GM20000 (cell line): ENCODE measurements around the gene SNF8.
A peak's percentile ranks its signal among the peaks of the same experiment; 100 is the strongest.

Experiments
- DNase-seq: peaks from one replicate; pipeline ENCODE4 v3.0.0; 2012; ENCODE audit warnings: low spot score
- TF ChIP-seq, protein P1 (sequence below): IDR thresholded peaks from 2 replicates; pipeline ENCODE4 v1.5.1; 2012; ENCODE audit warnings: mild to moderate bottlenecking, control low read depth; ENCODE audit errors: extremely low read depth, missing control alignments

The SNF8 gene

GRCh38 chr17:48910370-48910769 is 34.3 kb downstream of the SNF8 start:
- DNase-seq: no peak

DNA sequence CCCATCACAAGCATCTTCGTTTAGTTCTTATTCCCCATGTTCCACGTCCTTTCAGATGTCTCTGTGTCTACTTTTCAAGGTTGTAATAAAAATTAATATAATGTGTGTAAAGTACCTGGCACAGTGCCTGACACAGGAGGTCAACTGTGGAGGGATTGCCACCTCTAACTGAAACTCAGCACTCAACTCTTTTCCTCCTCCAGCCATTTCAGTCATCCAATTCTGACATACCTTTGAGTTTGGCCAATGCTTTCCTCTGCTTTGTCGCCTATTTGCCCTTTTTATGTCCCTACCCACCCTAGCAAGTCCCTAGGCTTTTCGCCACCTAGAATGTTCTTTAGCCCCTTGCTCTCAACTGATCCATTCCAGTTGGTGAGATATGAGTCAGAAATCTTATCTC is 34.9 kb downstream of the SNF8 start:
- no peak for DNase-seq
- TF ChIP-seq, protein P1, sequence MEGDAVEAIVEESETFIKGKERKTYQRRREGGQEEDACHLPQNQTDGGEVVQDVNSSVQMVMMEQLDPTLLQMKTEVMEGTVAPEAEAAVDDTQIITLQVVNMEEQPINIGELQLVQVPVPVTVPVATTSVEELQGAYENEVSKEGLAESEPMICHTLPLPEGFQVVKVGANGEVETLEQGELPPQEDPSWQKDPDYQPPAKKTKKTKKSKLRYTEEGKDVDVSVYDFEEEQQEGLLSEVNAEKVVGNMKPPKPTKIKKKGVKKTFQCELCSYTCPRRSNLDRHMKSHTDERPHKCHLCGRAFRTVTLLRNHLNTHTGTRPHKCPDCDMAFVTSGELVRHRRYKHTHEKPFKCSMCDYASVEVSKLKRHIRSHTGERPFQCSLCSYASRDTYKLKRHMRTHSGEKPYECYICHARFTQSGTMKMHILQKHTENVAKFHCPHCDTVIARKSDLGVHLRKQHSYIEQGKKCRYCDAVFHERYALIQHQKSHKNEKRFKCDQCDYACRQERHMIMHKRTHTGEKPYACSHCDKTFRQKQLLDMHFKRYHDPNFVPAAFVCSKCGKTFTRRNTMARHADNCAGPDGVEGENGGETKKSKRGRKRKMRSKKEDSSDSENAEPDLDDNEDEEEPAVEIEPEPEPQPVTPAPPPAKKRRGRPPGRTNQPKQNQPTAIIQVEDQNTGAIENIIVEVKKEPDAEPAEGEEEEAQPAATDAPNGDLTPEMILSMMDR: no peak

More at GRCh38 chr17:48910370-48910769, 34.3 kb downstream of the SNF8 start:
- TF ChIP-seq, protein P1: no peak

DNA sequence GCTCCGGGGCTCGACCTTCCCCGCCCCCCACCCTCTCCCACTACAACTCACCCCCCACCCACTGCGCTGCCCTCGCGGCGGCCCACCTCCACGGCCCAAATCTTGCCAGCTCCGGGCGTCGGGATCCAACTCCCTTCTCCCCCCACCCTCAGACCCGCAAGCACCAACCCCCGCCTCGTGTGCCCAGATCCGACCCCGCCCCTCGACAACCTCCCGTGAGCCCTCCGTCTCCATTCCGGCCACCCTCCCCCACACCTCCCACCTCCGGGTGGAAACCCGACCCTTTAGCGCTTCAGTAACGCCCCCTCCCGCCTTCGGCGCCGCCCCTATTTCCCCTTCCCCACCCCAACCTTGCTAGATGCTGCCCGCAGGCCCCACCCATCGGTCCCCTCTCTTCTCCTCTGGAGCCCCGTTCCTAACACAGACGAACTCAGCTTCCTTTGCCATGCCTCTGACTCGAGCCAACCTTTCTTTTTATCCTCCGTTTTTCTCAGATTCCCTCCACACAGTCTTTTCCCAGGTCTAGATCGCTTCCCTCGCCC is 35.7 kb downstream of the SNF8 start:
- TF ChIP-seq, protein P1: no peak

GRCh38 chr17:48908047-48908843 is 36.4 kb downstream of the SNF8 start, which contains the start of gene UBE2Z:
TSS of gene UBE2Z (plus strand) at chr17:48908407. CDS start at chr17:48908504, 97 bp downstream.
- TF ChIP-seq, protein P1: peak; percentile 15
- peak; percentile 97 for DNase-seq

More for the DNA sequence above, 35.7 kb downstream of the SNF8 start:
- peak; percentile 90 for DNase-seq

- TF ChIP-seq, protein P1: no peak
- no peak for DNase-seq
These were observed 37.0 kb downstream of the SNF8 start for GRCh38 chr17:48907713-48908046.

- no peak for DNase-seq
- TF ChIP-seq, protein P1: no peak
These were observed 38.6 kb downstream of the SNF8 start for GRCh38 chr17:48905987-48906515.

GRCh38 chr17:48904428-48904827 is 40.2 kb downstream of the SNF8 start:
- DNase-seq: no peak
- TF ChIP-seq, protein P1: no peak
